ENCODE results near the gene NELL1. TPM values are rescaled to one million over a fixed set of nuclear protein-coding genes. Genes with fewer than 3 reads are reported as not detected.

The NELL1 gene
- total RNA-seq, 1 experiment from 2014 or later: not detected

DNA sequence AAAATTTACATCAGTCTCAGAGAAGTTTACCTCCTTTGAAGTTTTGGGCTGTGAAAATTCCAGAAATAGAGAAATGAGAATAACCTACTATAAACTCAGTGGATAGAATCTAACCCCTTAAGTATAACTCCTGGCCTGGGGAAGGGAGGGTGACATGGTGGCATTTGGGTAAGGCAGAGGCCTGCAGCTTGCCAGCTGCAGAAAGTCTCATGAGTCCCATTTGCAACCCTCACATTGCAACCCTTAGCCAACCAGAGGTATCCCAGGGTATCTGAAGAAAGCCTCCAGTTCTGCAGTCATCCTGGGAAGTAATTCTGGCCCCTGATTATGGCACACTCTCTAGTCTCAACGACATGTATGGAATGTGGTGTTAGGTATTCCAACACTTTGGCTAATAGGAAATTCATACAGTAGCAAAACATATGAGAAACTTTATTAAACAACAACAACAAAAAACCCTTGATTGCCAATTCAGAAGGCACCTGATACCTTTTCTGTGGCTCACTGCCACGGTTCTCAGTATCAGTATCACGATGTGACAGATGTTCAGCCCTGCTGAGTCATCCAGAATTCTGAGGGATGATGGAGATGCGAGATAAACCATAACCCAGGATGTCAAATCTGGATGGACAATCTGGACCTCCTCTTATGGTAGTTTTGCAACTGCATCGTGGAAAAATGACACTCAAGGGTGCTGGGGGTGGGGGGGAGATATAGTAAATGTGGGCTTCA, 743.4 kb downstream of the NELL1 start:
- no peak for DNase-seq (ENCODE audit: low read depth)

DNA sequence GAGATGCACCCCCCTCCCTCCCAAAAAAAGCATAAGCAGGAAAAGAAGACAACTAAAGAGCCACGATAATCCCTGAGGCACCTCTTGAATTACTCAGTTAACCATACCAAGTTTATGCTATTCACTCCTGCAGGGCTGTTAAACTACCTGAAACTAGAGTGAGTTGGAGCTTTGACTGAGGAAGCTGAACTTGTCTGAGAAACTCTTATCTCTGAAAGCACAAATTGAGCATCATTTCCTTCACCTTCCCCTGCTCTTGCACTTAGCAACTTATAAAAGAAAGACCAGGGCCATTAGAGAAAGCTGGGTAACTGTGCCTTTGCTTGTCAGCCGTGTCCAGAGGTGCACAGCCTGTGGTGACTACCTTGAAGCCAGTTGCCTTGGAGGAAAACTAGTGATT, 745.6 kb downstream of the NELL1 start:
- no peak for DNase-seq (ENCODE audit: low read depth)

GRCh38 chr11:21415606-21416005, 746.2 kb downstream of the NELL1 start:
- no peak for DNase-seq (ENCODE audit: low read depth)

DNA sequence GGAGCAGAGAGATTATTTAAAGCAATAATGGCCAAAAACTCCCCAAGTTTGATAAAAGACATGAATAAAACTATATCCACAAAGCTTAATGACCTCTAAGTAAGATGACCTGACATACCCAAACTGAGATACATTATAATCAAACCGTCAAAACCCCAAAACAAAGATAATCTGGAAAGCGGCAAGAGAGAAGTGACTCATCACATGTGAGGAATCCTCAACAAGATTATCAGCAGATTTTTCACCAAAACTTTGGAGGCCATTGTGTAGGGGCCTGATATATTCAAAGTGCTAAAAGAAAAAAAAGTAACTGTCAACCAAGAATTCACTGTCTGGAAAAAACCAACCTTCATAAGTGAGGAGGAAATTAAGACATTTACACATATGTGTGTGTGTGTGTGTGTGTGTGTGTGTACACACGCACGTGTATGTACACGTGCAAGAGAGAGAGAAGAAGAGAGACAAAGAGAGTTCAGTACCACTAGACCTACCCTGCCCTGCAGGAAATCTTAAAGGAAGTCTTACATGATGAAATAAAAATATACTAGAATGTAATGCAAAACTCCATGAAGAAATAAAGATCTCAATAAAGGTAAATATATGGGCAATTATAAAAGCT, 752.4 kb downstream of the NELL1 start:
- DNase-seq (ENCODE audit: low read depth): no peak

DNA sequence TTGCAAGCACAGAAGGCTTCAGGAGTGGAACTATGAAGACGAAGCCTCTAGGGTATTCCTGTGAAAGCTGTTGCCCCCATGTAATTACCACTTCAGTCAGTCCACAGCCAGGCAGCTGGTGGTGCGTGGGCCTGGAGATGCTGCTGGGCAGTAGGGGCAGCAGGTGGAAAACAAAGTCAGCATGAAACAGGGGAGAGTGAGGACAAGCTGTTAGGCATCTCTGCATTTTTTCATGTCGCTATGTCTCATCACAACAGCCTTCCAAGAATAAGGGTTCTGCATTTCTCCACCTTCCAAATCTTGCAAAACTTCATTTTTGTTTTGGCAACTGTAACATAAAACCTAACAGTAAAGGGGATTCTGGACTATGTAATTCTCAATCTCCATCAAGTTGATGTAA, 757.5 kb downstream of the NELL1 start:
- DNase-seq (ENCODE audit: low read depth): no peak

- no peak for DNase-seq (ENCODE audit: low read depth)
Measured at GRCh38 chr11:21427726-21428125, 758.3 kb downstream of the NELL1 start.

- DNase-seq (ENCODE audit: low read depth): no peak
Measured at GRCh38 chr11:21428796-21429195, 759.4 kb downstream of the NELL1 start.

DNA sequence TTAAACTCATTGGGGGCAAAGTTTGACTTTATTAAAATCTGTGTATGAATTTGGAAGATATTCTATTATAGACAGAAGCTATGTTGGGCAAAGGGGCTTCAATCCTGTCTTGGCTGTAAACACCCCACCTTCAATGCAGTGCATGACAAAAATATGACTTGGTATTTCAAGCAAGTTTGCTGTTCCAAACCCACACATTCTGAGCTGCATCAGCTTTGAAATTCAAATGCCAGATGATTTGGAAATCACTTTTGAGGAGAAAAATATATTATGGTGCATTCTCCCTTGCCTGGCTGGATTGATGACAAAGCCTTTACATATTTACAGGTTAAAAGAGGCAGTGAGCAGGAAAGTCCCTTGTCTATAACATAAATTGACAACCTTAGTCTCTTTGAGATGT, 760.0 kb downstream of the NELL1 start:
- DNase-seq (ENCODE audit: low read depth): no peak

GRCh38 chr11:21430537-21430936, 761.2 kb downstream of the NELL1 start:
- no peak for DNase-seq (ENCODE audit: low read depth)

DNA sequence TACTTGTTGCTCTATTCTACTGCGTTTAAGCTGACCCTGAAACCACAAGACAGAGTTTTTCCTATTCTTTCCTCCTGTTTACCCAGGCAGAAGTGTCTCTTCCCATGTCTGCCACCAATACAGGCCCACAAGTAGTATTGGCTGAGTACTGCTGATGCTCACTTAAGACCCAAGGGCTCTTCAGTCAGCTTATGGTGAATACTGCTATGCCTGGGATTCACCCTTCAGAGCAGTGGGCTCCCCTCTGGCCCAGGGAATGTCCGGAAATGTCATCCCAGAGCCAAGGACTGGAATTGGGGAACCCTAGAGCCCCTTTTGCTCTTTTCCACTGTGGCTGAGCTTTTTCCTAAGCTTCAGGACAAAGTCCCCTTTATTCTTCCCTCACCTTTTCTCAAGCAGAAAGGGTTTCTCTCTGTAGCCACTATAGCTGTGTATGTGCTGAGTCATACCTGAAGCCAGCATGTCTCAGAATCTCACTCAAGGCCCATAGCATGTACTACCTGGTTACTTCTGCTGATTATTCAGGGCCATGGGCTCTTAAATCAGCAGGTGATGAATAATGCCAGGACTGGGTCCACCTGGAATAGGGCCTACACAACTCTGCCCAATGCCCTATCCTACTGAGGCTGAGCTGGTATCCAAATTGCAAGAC, 777.7 kb downstream of the NELL1 start:
- DNase-seq (ENCODE audit: low read depth): no peak

DNA sequence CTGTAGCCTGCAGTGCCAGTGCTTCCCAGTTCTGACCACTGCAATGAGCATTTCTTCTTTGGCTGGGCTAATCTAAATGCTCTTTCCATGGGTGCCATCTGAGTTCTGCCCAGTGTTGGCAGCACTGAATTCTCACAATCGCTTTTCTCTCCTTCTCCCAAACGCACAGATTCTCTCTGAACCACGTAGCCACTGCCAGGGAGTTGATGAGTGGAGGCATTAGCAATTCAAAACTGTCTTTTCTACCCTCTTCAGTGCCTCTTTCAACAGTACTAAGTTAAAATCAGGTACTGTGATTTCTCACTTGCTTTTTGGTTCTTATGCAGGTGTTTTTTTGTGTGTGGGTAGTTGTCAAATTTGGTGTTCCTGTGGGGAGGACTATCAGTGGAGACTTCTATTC, 778.5 kb downstream of the NELL1 start:
- DNase-seq (ENCODE audit: low read depth): no peak

- DNase-seq (ENCODE audit: low read depth): no peak
Measured at GRCh38 chr11:21456186-21456585, 786.8 kb downstream of the NELL1 start.

- no peak for DNase-seq (ENCODE audit: low read depth)
Measured at GRCh38 chr11:21460082-21460481, 790.7 kb downstream of the NELL1 start.

DNA sequence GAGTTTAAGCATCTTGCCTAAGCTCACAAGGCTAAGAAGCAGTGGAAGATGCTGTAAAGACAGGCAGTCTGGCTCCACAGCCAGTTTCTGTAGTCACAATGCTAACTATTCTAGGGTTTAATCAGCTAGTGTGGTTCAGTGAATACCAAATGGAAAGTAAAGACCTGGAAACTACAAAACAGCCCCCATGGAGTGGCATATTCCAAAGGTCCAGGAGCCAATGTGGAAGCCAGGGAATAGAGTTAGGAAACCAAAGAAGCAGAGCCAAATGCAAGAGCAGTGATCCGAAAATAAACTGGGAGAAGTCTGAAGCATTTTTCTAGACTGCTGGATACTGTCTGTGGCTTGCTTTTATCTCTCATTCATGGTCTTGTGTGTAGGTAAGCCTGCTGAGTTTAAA, 792.3 kb downstream of the NELL1 start:
- no peak for DNase-seq (ENCODE audit: low read depth)

GRCh38 chr11:21464601-21465193, 795.3 kb downstream of the NELL1 start:
- no peak for DNase-seq (ENCODE audit: low read depth)

DNA sequence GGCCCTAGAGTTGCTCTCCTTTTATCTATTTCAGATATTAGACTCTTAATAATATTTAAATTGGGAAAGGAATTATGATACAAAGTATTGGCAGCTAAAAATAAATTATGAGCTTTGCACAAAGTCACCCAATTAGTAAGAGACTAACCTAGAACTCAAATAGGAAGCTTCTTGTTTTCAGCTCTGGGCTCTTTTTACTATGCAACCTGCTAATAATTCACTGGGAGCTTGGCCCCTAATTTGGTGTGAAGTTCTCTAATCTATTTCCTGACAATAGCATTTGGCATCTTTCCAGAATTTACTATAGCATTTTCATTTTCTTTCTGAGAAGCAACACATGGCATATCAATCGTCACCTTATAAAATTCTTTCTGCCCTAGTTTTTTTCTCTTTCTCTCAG, 795.8 kb downstream of the NELL1 start:
- no peak for DNase-seq (ENCODE audit: low read depth)

DNA sequence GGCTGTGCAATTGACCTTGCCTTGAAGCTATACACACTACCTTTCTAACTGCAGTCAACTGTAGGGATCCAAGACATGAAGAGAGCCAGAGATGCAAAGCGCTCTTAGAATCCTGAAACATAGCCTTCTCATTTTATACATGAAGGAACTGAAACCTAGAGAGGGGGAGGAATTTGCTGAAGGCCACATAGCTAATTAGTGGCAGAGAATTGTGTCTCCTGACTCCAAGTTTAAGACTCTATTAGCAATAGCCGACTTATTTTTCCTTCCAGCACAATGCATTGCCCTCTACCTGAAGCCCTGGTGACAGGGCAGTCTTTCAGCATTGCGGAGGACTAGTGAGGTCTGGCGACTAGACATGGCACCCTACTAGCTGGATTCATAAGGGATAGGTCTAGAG, 796.5 kb downstream of the NELL1 start:
- no peak for DNase-seq (ENCODE audit: low read depth)

- DNase-seq (ENCODE audit: low read depth): no peak
Measured at GRCh38 chr11:21470521-21470920, 801.1 kb downstream of the NELL1 start.

GRCh38 chr11:21472261-21472660, 802.9 kb downstream of the NELL1 start:
- no peak for DNase-seq (ENCODE audit: low read depth)

- no peak for DNase-seq (ENCODE audit: low read depth)
Measured at GRCh38 chr11:21474529-21474928, 805.1 kb downstream of the NELL1 start.

DNA sequence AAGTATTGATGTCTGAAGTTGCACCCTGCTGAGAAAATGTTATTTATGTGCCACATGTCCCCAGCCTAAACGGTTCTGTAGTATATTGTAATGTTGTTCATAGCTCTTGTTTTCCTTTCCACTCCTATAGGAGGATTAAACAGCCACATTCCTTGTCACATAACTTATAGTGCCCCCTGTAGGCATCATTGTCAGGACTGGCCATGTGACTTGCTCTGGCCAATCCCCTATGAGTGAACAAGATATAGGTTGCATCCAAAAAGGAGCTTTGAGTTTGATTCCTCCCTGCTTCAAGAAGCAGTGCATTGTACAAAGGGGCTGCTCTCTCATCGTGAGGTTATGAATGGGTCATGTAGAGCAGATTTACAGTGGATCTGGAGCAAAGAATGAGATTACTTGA, 805.9 kb downstream of the NELL1 start:
- no peak for DNase-seq (ENCODE audit: low read depth)

DNA sequence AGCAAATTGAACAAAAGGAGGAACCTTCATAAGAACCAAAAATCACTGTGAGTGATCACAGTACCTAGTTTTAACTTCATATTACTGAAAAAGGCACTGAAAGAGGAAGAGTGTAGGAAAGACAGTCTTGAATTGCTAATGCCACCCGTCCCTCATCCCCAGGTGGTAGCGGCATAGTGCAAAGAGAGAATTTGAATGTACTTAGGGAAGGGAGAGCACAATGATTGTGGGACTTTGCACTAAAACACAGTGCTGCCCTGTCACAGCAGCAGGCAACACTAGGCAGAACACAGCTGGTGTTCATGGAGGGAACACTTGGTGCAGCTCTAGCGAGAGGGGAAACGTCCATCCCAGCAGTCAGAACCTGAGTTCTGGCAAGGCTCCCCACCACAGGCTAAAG, 807.2 kb downstream of the NELL1 start:
- no peak for DNase-seq (ENCODE audit: low read depth)

GRCh38 chr11:21480240-21480639, 810.9 kb downstream of the NELL1 start:
- no peak for DNase-seq (ENCODE audit: low read depth)

Measured in M059J (cell line).